ENCODE measurements around the gene MAPK8IP3.

The MAPK8IP3 gene

GRCh38 chr16:1766231-1766630 lies 60.2 kb downstream of the MAPK8IP3 start:
- H3K9me3 ChIP-seq (ENCODE audit: control insufficient read depth in 1 of 2, low read length in 2 of 2), result no peaks in the 10 kb centered on the region
- H3K36me3 ChIP-seq (ENCODE audit: control insufficient read depth in 1 of 2, insufficient read depth in 2 of 2, low read length in 2 of 2), result peaks cover 4 to 75% of the 10 kb centered on the region in 2 donors
- H3K27me3 ChIP-seq (ENCODE audit: low read depth, low read length), result no peaks in the 10 kb centered on the region
- no peak overlapping the region for H3K27ac ChIP-seq (ENCODE audit: low read length)
- peaks cover 0 to 14% of the 10 kb centered on the region in 2 donors for H3K4me1 ChIP-seq (ENCODE audit: control insufficient read depth in 1 of 2, insufficient read depth in 2 of 2, low read length in 2 of 2)
- no peak overlapping the region for H3K4me3 ChIP-seq (ENCODE audit: low read depth in 1 of 2, low read length in 2 of 2)

- Histone ChIP-seq H3K36me3 (ENCODE audit: control insufficient read depth in 1 of 2, insufficient read depth in 2 of 2, low read length in 2 of 2) (peaks cover 4 to 71% of the 10 kb centered on the region in 2 donors), H3K4me3 (ENCODE audit: low read depth in 1 of 2, low read length in 2 of 2) (no peak overlapping the region), H3K27ac (ENCODE audit: low read length) (no peak overlapping the region), H3K27me3 (ENCODE audit: low read depth, low read length) (no peaks in the 10 kb centered on the region), H3K4me1 (ENCODE audit: control insufficient read depth in 1 of 2, insufficient read depth in 2 of 2, low read length in 2 of 2) (peaks cover 0 to 15% of the 10 kb centered on the region in 2 donors), H3K9me3 (ENCODE audit: control insufficient read depth in 1 of 2, low read length in 2 of 2) (no peaks in the 10 kb centered on the region)
Observed at GRCh38 chr16:1766701-1767100, 60.7 kb downstream of the MAPK8IP3 start.

GRCh38 chr16:1767116-1767994 lies 61.4 kb downstream of the MAPK8IP3 start:
- no peak overlapping the region for H3K27ac ChIP-seq (ENCODE audit: low read length)
- no peaks in the 10 kb centered on the region for H3K9me3 ChIP-seq (ENCODE audit: control insufficient read depth in 1 of 2, low read length in 2 of 2)
- peaks cover 4 to 64% of the 10 kb centered on the region in 2 donors for H3K36me3 ChIP-seq (ENCODE audit: control insufficient read depth in 1 of 2, insufficient read depth in 2 of 2, low read length in 2 of 2)
- peaks cover 0 to 22% of the 10 kb centered on the region in 2 donors for H3K4me1 ChIP-seq (ENCODE audit: control insufficient read depth in 1 of 2, insufficient read depth in 2 of 2, low read length in 2 of 2)
- H3K27me3 ChIP-seq (ENCODE audit: low read depth, low read length), result no peaks in the 10 kb centered on the region
- no peak overlapping the region for H3K4me3 ChIP-seq (ENCODE audit: low read depth in 1 of 2, low read length in 2 of 2)

- Histone ChIP-seq H3K4me3 (ENCODE audit: low read depth in 1 of 2, low read length in 2 of 2) (no peak overlapping the region), H3K27ac (ENCODE audit: low read length) (no peak overlapping the region), H3K9me3 (ENCODE audit: control insufficient read depth in 1 of 2, low read length in 2 of 2) (no peaks in the 10 kb centered on the region), H3K4me1 (ENCODE audit: control insufficient read depth in 1 of 2, insufficient read depth in 2 of 2, low read length in 2 of 2) (peaks cover 0 to 24% of the 10 kb centered on the region in 2 donors), H3K27me3 (ENCODE audit: low read depth, low read length) (no peaks in the 10 kb centered on the region), H3K36me3 (ENCODE audit: control insufficient read depth in 1 of 2, insufficient read depth in 2 of 2, low read length in 2 of 2) (peaks cover 4 to 55% of the 10 kb centered on the region in 2 donors)
Observed at GRCh38 chr16:1768061-1768766, 62.2 kb downstream of the MAPK8IP3 start.

DNA sequence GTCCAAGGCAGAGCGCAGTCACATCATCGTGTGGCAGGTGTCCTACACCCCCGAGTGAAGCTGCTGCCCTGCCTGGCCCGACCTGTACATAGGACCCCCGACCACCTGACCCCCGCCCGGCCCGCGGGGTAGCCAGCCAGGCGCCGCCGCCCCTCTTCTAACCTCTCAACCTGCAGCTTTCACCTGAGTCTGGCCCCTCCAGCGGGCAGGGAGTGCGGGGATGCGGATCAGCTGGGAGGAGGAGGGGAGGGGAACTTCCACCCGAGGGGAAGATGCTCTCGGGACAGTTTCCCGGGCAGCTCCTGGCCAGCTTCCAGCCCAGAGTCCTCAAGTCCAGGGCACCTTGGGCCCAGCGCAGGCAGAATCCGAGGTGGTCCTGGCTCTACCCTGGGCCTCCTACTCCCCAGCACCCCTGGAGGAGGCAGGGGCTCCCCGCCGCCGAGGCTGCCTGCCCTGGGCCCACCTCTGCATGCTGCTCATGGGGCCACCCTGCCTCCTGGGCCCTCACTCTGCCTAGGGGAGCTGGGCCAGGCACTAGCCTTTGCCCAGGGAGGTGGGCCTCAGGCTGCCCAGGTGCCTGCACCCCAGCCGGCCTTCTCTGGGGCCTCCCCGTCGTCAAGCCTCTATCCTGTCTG lies 62.9 kb downstream of the MAPK8IP3 start:
- Histone ChIP-seq H3K4me3 (ENCODE audit: low read depth in 1 of 2, low read length in 2 of 2) (no peak overlapping the region), H3K4me1 (ENCODE audit: control insufficient read depth in 1 of 2, insufficient read depth in 2 of 2, low read length in 2 of 2) (peaks cover 1 to 27% of the 10 kb centered on the region in 2 donors), H3K9me3 (ENCODE audit: control insufficient read depth in 1 of 2, low read length in 2 of 2) (no peaks in the 10 kb centered on the region), H3K27ac (ENCODE audit: low read length) (no peak overlapping the region), H3K27me3 (ENCODE audit: low read depth, low read length) (no peaks in the 10 kb centered on the region), H3K36me3 (ENCODE audit: control insufficient read depth in 1 of 2, insufficient read depth in 2 of 2, low read length in 2 of 2) (peaks cover 4 to 53% of the 10 kb centered on the region in 2 donors)

- peaks cover 2 to 35% of the 10 kb centered on the region in 2 donors for H3K4me1 ChIP-seq (ENCODE audit: control insufficient read depth in 1 of 2, insufficient read depth in 2 of 2, low read length in 2 of 2)
- peak overlapping the region in 1 of 2 donors; percentile 99 for H3K4me3 ChIP-seq (ENCODE audit: low read depth in 1 of 2, low read length in 2 of 2)
- no peaks in the 10 kb centered on the region for H3K27me3 ChIP-seq (ENCODE audit: low read depth, low read length)
- no peaks in the 10 kb centered on the region for H3K9me3 ChIP-seq (ENCODE audit: control insufficient read depth in 1 of 2, low read length in 2 of 2)
- H3K27ac ChIP-seq (ENCODE audit: low read length), result no peak overlapping the region
- peaks cover 4 to 46% of the 10 kb centered on the region in 2 donors for H3K36me3 ChIP-seq (ENCODE audit: control insufficient read depth in 1 of 2, insufficient read depth in 2 of 2, low read length in 2 of 2)
Observed at GRCh38 chr16:1769402-1770300, 63.7 kb downstream of the MAPK8IP3 start.

GRCh38 chr16:1770328-1771187 lies 64.6 kb downstream of the MAPK8IP3 start:
- peaks cover 2 to 44% of the 10 kb centered on the region in 2 donors for H3K4me1 ChIP-seq (ENCODE audit: control insufficient read depth in 1 of 2, insufficient read depth in 2 of 2, low read length in 2 of 2)
- H3K9me3 ChIP-seq (ENCODE audit: control insufficient read depth in 1 of 2, low read length in 2 of 2), result no peaks in the 10 kb centered on the region
- H3K36me3 ChIP-seq (ENCODE audit: control insufficient read depth in 1 of 2, insufficient read depth in 2 of 2, low read length in 2 of 2), result peaks cover 0 to 46% of the 10 kb centered on the region in 2 donors

GRCh38 chr16:1771188-1771863 lies 65.3 kb downstream of the MAPK8IP3 start, which contains the start of gene NME3:
NME3 (minus strand) TSS chr16:1771543; CDS start chr16:1771534, 9 bp downstream.
- peaks cover 0 to 46% of the 10 kb centered on the region in 2 donors for H3K36me3 ChIP-seq (ENCODE audit: control insufficient read depth in 1 of 2, insufficient read depth in 2 of 2, low read length in 2 of 2)
- peak within 1 kb of the TSS; percentile 23 for H3K27ac ChIP-seq (ENCODE audit: low read length)
- H3K27me3 ChIP-seq (ENCODE audit: low read depth, low read length), result no peaks in the 10 kb centered on the region
- H3K4me1 ChIP-seq (ENCODE audit: control insufficient read depth in 1 of 2, insufficient read depth in 2 of 2, low read length in 2 of 2), result peaks cover 2 to 46% of the 10 kb centered on the region in 2 donors
- H3K4me3 ChIP-seq (ENCODE audit: low read depth in 1 of 2, low read length in 2 of 2), result peak within 1 kb of the TSS; percentile 74 to 99
- no peaks in the 10 kb centered on the region for H3K9me3 ChIP-seq (ENCODE audit: control insufficient read depth in 1 of 2, low read length in 2 of 2)

More at GRCh38 chr16:1770328-1771187, 64.6 kb downstream of the MAPK8IP3 start:
- Histone ChIP-seq H3K4me3 (ENCODE audit: low read depth in 1 of 2, low read length in 2 of 2) (peak overlapping the region; percentile 74 to 99), H3K27ac (ENCODE audit: low read length) (no peak overlapping the region), H3K27me3 (ENCODE audit: low read depth, low read length) (no peaks in the 10 kb centered on the region)

DNA sequence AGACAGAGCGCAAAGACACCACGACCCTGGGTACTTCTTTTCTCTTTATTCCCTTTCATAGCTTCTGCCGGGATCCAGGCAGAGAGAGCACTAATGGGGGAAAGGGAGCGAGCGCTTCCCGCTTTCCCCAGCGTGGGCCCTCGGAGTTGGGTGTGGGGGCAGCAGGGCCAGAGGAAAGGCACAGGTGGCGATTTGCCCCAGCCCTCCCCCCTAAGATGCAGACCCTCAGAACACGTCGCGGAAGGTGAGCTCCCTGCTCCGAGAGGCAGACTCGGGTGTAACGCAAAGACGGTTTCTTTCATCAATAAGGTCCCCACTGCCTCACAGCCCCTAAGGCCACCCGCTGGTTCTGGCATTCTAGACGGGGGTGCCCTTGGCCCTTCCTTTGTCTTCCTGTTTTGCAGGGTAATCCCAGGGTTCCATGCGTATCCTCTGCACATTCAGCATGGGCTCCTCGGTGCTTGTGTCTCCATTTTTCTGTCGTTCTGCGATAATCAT lies 65.9 kb downstream of the MAPK8IP3 start:
- Histone ChIP-seq H3K27ac (ENCODE audit: low read length) (peak overlapping the region; percentile 23), H3K4me3 (ENCODE audit: low read depth in 1 of 2, low read length in 2 of 2) (peak overlapping the region; percentile 74 to 99), H3K27me3 (ENCODE audit: low read depth, low read length) (no peaks in the 10 kb centered on the region), H3K9me3 (ENCODE audit: control insufficient read depth in 1 of 2, low read length in 2 of 2) (no peaks in the 10 kb centered on the region), H3K4me1 (ENCODE audit: control insufficient read depth in 1 of 2, insufficient read depth in 2 of 2, low read length in 2 of 2) (peaks cover 2 to 46% of the 10 kb centered on the region in 2 donors), H3K36me3 (ENCODE audit: control insufficient read depth in 1 of 2, insufficient read depth in 2 of 2, low read length in 2 of 2) (peaks cover 0 to 46% of the 10 kb centered on the region in 2 donors)

Measured in muscle layer of duodenum (tissue), 2 donors.